Activated naive CD8-positive, alpha-beta T cell treated with anti-CD3 and anti-CD28 coated beads for 36 hours (primary cell): ENCODE results near the gene AP4S1. TPM values are rescaled to one million over a fixed set of nuclear protein-coding genes. Genes with fewer than 3 reads are reported as not detected.
"Not testable (repeated sequence)": the region's sequence is repeated elsewhere in the genome, so short reads cannot be mapped to it uniquely, and the experiment has no call there.

Experiments used
- DNase-seq: peaks from one replicate; pipeline ENCODE4 v3.0.0; 2021
- H3K27ac Mint-ChIP-seq: one replicate; pipeline ENCODE4 v1.8.0; 2022; ENCODE audit warnings: mild to moderate bottlenecking, moderate library complexity, mixed read lengths
- H3K27me3 Mint-ChIP-seq: one replicate; pipeline ENCODE4 v1.8.0; 2022; ENCODE audit warnings: mild to moderate bottlenecking, mixed read lengths
- H3K36me3 Mint-ChIP-seq: one replicate; pipeline ENCODE4 v1.8.0; 2021; ENCODE audit warnings: mild to moderate bottlenecking, mixed read lengths
- H3K4me1 Mint-ChIP-seq: one replicate; pipeline ENCODE4 v1.8.0; 2021; ENCODE audit warnings: mixed read lengths
- H3K4me3 Mint-ChIP-seq: one replicate; pipeline ENCODE4 v1.8.0; 2022; ENCODE audit warnings: mild to moderate bottlenecking, moderate library complexity, mixed read lengths
- H3K9me3 Mint-ChIP-seq: one replicate; pipeline ENCODE4 v1.8.0; 2022; ENCODE audit warnings: mixed read lengths
- total RNA-seq, 2 experiments: library from RNA; stranded (reverse); gene quantifications; one replicate each; pipeline ENCODE4 v1.2.3, GENCODE V29; 2021

AP4S1 gene
- 1 to 10 TPM; 7.3 to 8.8 TPM for total RNA-seq

GRCh38 chr14:31025367-31026076 lies at the start of gene AP4S1:
Gene AP4S1, plus strand, starts transcription at chr14:31025649. Its CDS starts 40,548 bp downstream, at chr14:31066197.
- H3K27ac Mint-ChIP-seq = peak within 1 kb of the TSS; percentile 98
- no peaks in the 10 kb centered on the region for H3K9me3 Mint-ChIP-seq
- H3K27me3 Mint-ChIP-seq = no peaks in the 10 kb centered on the region
- peak within 1 kb of the TSS; percentile 88 for H3K4me3 Mint-ChIP-seq
- H3K36me3 Mint-ChIP-seq = peaks cover 28% of the 10 kb centered on the region
- peaks cover 48% of the 10 kb centered on the region for H3K4me1 Mint-ChIP-seq
- peak; percentile 52 for DNase-seq

GRCh38 chr14:30977752-30978151 lies 47.7 kb upstream of the AP4S1 start:
- DNase-seq = no peak
- Mint-ChIP-seq H3K27me3 (no peaks in the 10 kb centered on the region), H3K27ac (no peak overlapping the region), H3K4me3 (no peak overlapping the region), H3K36me3 (peaks cover 11% of the 10 kb centered on the region), H3K4me1 (peaks cover 43% of the 10 kb centered on the region), H3K9me3 (peaks cover 2% of the 10 kb centered on the region)

GRCh38 chr14:30980106-30980704 lies 45.2 kb upstream of the AP4S1 start:
- H3K27ac Mint-ChIP-seq, H3K4me3 Mint-ChIP-seq, H3K9me3 Mint-ChIP-seq, H3K36me3 Mint-ChIP-seq, H3K27me3 Mint-ChIP-seq: not testable (repeated sequence)
- DNase-seq = peak; percentile 12
- H3K4me1 Mint-ChIP-seq = peaks cover 28% of the 10 kb centered on the region

- no peaks in the 10 kb centered on the region for H3K27me3 Mint-ChIP-seq
- peaks cover 8% of the 10 kb centered on the region for H3K36me3 Mint-ChIP-seq
- DNase-seq = no peak
- H3K4me1 Mint-ChIP-seq = peaks cover 29% of the 10 kb centered on the region
- H3K9me3 Mint-ChIP-seq = no peaks in the 10 kb centered on the region
- peak overlapping the region; percentile 12 for H3K27ac Mint-ChIP-seq
- H3K4me3 Mint-ChIP-seq = no peak overlapping the region
These were observed 44.5 kb upstream of the AP4S1 start for GRCh38 chr14:30980980-30981379.

GRCh38 chr14:30982533-30982932 lies 42.9 kb upstream of the AP4S1 start:
- peaks cover 4% of the 10 kb centered on the region for H3K36me3 Mint-ChIP-seq
- no peaks in the 10 kb centered on the region for H3K9me3 Mint-ChIP-seq
- peaks cover 32% of the 10 kb centered on the region for H3K4me1 Mint-ChIP-seq
- no peak for DNase-seq
- no peaks in the 10 kb centered on the region for H3K27me3 Mint-ChIP-seq
- H3K27ac Mint-ChIP-seq = no peak overlapping the region
- H3K4me3 Mint-ChIP-seq = no peak overlapping the region

GRCh38 chr14:30983858-30984257 lies 41.6 kb upstream of the AP4S1 start:
- no peaks in the 10 kb centered on the region for H3K9me3 Mint-ChIP-seq
- no peak for DNase-seq
- no peaks in the 10 kb centered on the region for H3K27me3 Mint-ChIP-seq
- H3K4me1 Mint-ChIP-seq = peaks cover 32% of the 10 kb centered on the region
- H3K4me3 Mint-ChIP-seq = no peak overlapping the region
- H3K27ac Mint-ChIP-seq = no peak overlapping the region
- peaks cover 6% of the 10 kb centered on the region for H3K36me3 Mint-ChIP-seq

GRCh38 chr14:30985796-30986195 lies 39.7 kb upstream of the AP4S1 start:
- peaks cover 30% of the 10 kb centered on the region for H3K4me1 Mint-ChIP-seq
- peak overlapping the region; percentile 54 for H3K27ac Mint-ChIP-seq
- H3K4me3 Mint-ChIP-seq = no peak overlapping the region
- peaks cover 12% of the 10 kb centered on the region for H3K36me3 Mint-ChIP-seq
- H3K27me3 Mint-ChIP-seq = no peaks in the 10 kb centered on the region
- H3K9me3 Mint-ChIP-seq = no peaks in the 10 kb centered on the region
- DNase-seq = no peak

GRCh38 chr14:30988509-30988908 lies 36.9 kb upstream of the AP4S1 start:
- H3K27me3 Mint-ChIP-seq = no peaks in the 10 kb centered on the region
- H3K4me3 Mint-ChIP-seq = no peak overlapping the region
- H3K27ac Mint-ChIP-seq = no peak overlapping the region
- DNase-seq = no peak
- H3K9me3 Mint-ChIP-seq = no peaks in the 10 kb centered on the region
- peaks cover 33% of the 10 kb centered on the region for H3K4me1 Mint-ChIP-seq
- H3K36me3 Mint-ChIP-seq = peaks cover 12% of the 10 kb centered on the region

- Mint-ChIP-seq H3K9me3 (no peaks in the 10 kb centered on the region), H3K4me3 (no peak overlapping the region), H3K27me3 (no peaks in the 10 kb centered on the region), H3K4me1 (peaks cover 42% of the 10 kb centered on the region), H3K27ac (no peak overlapping the region), H3K36me3 (peaks cover 9% of the 10 kb centered on the region)
- no peak for DNase-seq
These were observed 34.7 kb upstream of the AP4S1 start for GRCh38 chr14:30990770-30991169.

- H3K27ac Mint-ChIP-seq = peak overlapping the region; percentile 7
- peaks cover 9% of the 10 kb centered on the region for H3K36me3 Mint-ChIP-seq
- H3K9me3 Mint-ChIP-seq = no peaks in the 10 kb centered on the region
- no peak for DNase-seq
- peaks cover 45% of the 10 kb centered on the region for H3K4me1 Mint-ChIP-seq
- no peaks in the 10 kb centered on the region for H3K27me3 Mint-ChIP-seq
- H3K4me3 Mint-ChIP-seq = no peak overlapping the region
These were observed 34.0 kb upstream of the AP4S1 start for GRCh38 chr14:30991408-30991807.

- no peak for DNase-seq
- H3K9me3 Mint-ChIP-seq = peaks cover 4% of the 10 kb centered on the region
These were observed 32.4 kb upstream of the AP4S1 start for GRCh38 chr14:30993071-30993470.

GRCh38 chr14:30994681-30995620 lies 30.5 kb upstream of the AP4S1 start:
- Mint-ChIP-seq H3K4me1 (peaks cover 40% of the 10 kb centered on the region), H3K27me3 (no peaks in the 10 kb centered on the region), H3K4me3 (peak overlapping the region; percentile 32), H3K27ac (peak overlapping the region; percentile 86), H3K9me3 (peaks cover 9% of the 10 kb centered on the region), H3K36me3 (peaks cover 35% of the 10 kb centered on the region)
- DNase-seq = no peak

More at GRCh38 chr14:30993071-30993470, 32.4 kb upstream of the AP4S1 start:
- Mint-ChIP-seq H3K27me3 (no peaks in the 10 kb centered on the region), H3K27ac (no peak overlapping the region), H3K4me3 (no peak overlapping the region), H3K36me3 (peaks cover 25% of the 10 kb centered on the region), H3K4me1 (peaks cover 50% of the 10 kb centered on the region)

- Mint-ChIP-seq H3K9me3 (peaks cover 9% of the 10 kb centered on the region), H3K36me3 (peaks cover 39% of the 10 kb centered on the region), H3K4me1 (peaks cover 39% of the 10 kb centered on the region), H3K4me3 (no peak overlapping the region), H3K27me3 (no peaks in the 10 kb centered on the region), H3K27ac (peak overlapping the region; percentile 86)
- no peak for DNase-seq
These were observed 29.8 kb upstream of the AP4S1 start for GRCh38 chr14:30995689-30996088.

- H3K4me3 Mint-ChIP-seq = no peak overlapping the region
- H3K27me3 Mint-ChIP-seq = no peaks in the 10 kb centered on the region
- H3K9me3 Mint-ChIP-seq = peaks cover 9% of the 10 kb centered on the region
- DNase-seq = no peak
- peaks cover 33% of the 10 kb centered on the region for H3K4me1 Mint-ChIP-seq
- peaks cover 51% of the 10 kb centered on the region for H3K36me3 Mint-ChIP-seq
- no peak overlapping the region for H3K27ac Mint-ChIP-seq
These were observed 28.4 kb upstream of the AP4S1 start for GRCh38 chr14:30996892-30997659.
